Endothelial cell (in vitro differentiated cells): ENCODE measurements around the gene NKX6-2. TPM values are rescaled to one million over a fixed set of nuclear protein-coding genes. Genes with fewer than 3 reads are reported as not detected.
"Not testable (repeated sequence)": the region's sequence is repeated elsewhere in the genome, so short reads cannot be mapped to it uniquely, and the experiment has no call there.

Experiments
- DNase-seq: peaks from one replicate; pipeline ENCODE4 v3.0.0; 2021; ENCODE audit warnings: low spot score
- H3K27ac Mint-ChIP-seq: one replicate; pipeline ENCODE4 v1.8.0; 2021; ENCODE audit warnings: mixed read lengths, inconsistent platforms; ENCODE audit not compliant: unreplicated experiment
- H3K27me3 Mint-ChIP-seq: one replicate; pipeline ENCODE4 v1.8.0; 2021; ENCODE audit warnings: mild to moderate bottlenecking, moderate library complexity, mixed read lengths, inconsistent platforms; ENCODE audit not compliant: unreplicated experiment
- H3K36me3 Mint-ChIP-seq: one replicate; pipeline ENCODE4 v1.8.0; 2021; ENCODE audit warnings: mild to moderate bottlenecking, low read depth, mixed read lengths, inconsistent platforms; ENCODE audit not compliant: unreplicated experiment
- H3K4me1 Mint-ChIP-seq: one replicate; pipeline ENCODE4 v1.8.0; 2021; ENCODE audit warnings: mild to moderate bottlenecking, mixed read lengths, inconsistent platforms; ENCODE audit not compliant: unreplicated experiment
- H3K4me3 Mint-ChIP-seq: one replicate; pipeline ENCODE4 v1.8.0; 2021; ENCODE audit warnings: mild to moderate bottlenecking, mixed read lengths, inconsistent platforms; ENCODE audit not compliant: unreplicated experiment
- H3K9me3 Mint-ChIP-seq: one replicate; pipeline ENCODE4 v1.8.0; 2021; ENCODE audit warnings: mixed read lengths, inconsistent platforms; ENCODE audit not compliant: unreplicated experiment
- total RNA-seq: library from RNA; stranded (reverse); fragmentation: NEBNext Ultra II Directional; extraction: Animal tissue kit (Norgen Biotek cat#: 25700); gene quantifications from one replicate; pipeline ENCODE4 v1.2.1, GENCODE V29; 2021; ENCODE audit not compliant: unreplicated experiment
- TF ChIP-seq, protein P1 (sequence below): fragments of 200-600 bp; sonication (generic); IDR thresholded peaks from one replicate; pipeline ENCODE4 v1.5.0; 2021; ENCODE audit warnings: antibody characterized with exemption; ENCODE audit not compliant: unreplicated experiment

The NKX6-2 gene
- total RNA-seq, 1 donor from 2014 or later, result not detected

DNA sequence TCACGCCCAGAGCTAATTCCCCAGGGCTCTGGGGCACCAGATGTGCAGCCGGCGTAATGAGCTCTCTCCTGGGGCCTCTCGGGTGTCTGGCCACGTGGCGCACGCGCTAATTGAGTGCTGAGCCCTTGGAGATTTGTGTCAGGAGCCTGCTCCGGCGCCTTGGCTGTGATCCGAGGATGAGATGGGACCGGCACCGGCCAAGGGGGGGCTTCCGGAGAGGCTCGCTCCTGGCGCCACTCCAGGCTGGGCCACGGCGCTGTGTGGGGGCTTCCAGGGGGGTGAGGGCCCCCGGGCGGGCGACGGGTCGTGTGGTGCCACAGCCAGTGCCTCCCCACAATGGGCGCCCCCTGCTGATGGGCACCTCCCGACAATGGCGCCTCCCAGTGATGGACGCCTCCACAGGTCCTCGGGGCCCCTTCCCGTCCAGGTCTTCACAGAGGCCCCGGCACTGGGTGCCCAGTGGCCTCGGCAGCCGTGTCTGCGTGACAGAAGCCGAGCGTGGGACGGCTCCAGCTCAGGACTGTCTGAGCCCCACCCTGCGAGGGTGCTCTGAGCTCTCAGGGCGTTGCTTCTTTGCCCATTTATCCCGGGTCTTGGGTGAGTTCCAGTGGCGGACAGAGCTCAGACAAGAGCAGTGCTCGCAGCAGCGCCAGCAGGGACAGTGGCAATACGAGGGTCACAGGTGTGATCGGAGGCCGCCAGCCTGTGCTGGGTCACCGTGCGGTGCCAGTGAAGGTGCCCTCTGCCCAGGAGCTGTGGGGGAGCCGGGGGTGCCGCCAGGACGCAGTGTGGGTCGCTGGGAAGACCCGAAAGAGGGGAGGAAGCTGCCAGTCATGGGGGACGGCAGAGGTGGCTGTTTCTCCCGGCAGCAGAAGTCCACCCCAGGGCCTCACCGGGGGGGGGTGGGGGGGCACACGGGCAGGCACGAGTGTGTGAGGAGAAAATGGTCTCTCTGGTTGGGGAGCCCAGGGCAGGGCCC lies 8.2 kb upstream of the NKX6-2 start:
- DNase-seq, result no peak
- Mint-ChIP-seq H3K4me3 (no peak overlapping the region), H3K27me3 (peaks cover 11% of the 10 kb centered on the region), H3K36me3 (no peaks in the 10 kb centered on the region), H3K9me3 (no peaks in the 10 kb centered on the region), H3K4me1 (no peaks in the 10 kb centered on the region), H3K27ac (no peak overlapping the region)
- TF ChIP-seq, protein P1, sequence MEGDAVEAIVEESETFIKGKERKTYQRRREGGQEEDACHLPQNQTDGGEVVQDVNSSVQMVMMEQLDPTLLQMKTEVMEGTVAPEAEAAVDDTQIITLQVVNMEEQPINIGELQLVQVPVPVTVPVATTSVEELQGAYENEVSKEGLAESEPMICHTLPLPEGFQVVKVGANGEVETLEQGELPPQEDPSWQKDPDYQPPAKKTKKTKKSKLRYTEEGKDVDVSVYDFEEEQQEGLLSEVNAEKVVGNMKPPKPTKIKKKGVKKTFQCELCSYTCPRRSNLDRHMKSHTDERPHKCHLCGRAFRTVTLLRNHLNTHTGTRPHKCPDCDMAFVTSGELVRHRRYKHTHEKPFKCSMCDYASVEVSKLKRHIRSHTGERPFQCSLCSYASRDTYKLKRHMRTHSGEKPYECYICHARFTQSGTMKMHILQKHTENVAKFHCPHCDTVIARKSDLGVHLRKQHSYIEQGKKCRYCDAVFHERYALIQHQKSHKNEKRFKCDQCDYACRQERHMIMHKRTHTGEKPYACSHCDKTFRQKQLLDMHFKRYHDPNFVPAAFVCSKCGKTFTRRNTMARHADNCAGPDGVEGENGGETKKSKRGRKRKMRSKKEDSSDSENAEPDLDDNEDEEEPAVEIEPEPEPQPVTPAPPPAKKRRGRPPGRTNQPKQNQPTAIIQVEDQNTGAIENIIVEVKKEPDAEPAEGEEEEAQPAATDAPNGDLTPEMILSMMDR, result no peak

DNA sequence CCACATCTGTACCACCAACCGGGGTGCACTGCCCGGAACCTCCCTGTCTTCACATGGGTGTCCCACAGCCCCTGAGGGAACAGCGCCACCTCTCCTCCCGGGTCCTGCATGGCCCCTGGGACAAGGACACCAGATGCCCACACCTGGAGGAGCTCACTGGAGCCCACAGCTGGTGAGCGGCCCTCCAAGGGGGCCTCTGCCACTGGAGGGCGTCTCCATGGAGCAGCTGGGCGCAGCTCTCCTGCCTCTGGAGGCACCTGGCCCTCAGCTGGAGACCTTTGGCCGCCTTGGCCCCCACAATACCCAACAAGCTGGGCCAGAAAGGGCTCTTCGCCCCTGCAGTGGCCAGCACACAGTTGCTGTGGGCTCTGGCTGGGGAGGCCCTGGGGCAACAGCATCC lies 7.3 kb upstream of the NKX6-2 start:
- H3K27ac Mint-ChIP-seq, result no peak overlapping the region
- H3K4me3 Mint-ChIP-seq, result no peak overlapping the region
- DNase-seq, result no peak
- no peaks in the 10 kb centered on the region for H3K4me1 Mint-ChIP-seq
- TF ChIP-seq, protein P1, result no peak
- H3K36me3 Mint-ChIP-seq, result no peaks in the 10 kb centered on the region
- peaks cover 8% of the 10 kb centered on the region for H3K27me3 Mint-ChIP-seq
- H3K9me3 Mint-ChIP-seq, result no peaks in the 10 kb centered on the region

DNA sequence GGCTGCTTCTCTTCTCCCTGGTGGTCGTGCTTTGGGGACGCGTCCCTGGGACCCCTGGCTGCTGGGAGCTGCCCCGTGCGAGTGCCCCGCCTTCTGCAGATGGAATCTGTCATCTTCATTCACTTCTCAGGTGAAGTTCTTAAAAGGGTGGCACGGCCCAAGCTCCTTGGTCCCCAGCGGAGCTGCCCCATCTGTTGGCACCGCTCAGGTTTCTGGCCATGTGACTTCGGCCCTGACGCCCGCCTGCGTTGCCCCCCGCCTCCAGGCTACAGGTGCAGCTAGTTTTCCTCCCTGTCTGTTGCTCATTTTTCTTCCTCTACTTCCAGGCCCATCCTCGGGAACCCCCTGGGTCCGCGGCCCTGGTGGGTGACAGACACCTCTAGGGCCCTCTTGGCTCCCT lies 6.8 kb upstream of the NKX6-2 start:
- Mint-ChIP-seq H3K4me1 (no peaks in the 10 kb centered on the region), H3K36me3 (no peaks in the 10 kb centered on the region), H3K27me3 (peaks cover 5% of the 10 kb centered on the region), H3K9me3 (no peaks in the 10 kb centered on the region), H3K27ac (no peak overlapping the region), H3K4me3 (no peak overlapping the region)
- TF ChIP-seq, protein P1, result no peak
- no peak for DNase-seq

DNA sequence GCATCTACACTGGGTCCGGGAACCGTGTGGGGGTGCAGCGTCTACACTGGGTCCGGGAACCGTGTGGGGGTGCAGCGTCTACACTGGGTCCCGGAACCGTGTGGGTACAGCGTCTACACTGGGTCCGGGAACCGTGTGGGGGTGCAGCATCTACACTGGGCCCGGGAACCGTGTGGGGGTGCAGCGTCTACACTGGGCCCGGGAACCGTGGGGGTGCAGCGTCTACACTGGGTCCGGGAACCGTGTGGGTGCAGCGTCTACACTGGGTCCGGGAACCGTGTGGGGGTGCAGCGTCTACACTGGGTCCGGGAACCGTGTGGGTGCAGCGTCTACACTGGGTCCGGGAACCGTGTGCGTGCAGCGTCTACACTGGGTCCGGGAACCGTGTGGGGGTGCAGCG lies 6.2 kb upstream of the NKX6-2 start:
- not testable (repeated sequence) for H3K4me3 Mint-ChIP-seq, H3K27ac Mint-ChIP-seq, DNase-seq, H3K9me3 Mint-ChIP-seq, H3K27me3 Mint-ChIP-seq, H3K4me1 Mint-ChIP-seq, H3K36me3 Mint-ChIP-seq

DNA sequence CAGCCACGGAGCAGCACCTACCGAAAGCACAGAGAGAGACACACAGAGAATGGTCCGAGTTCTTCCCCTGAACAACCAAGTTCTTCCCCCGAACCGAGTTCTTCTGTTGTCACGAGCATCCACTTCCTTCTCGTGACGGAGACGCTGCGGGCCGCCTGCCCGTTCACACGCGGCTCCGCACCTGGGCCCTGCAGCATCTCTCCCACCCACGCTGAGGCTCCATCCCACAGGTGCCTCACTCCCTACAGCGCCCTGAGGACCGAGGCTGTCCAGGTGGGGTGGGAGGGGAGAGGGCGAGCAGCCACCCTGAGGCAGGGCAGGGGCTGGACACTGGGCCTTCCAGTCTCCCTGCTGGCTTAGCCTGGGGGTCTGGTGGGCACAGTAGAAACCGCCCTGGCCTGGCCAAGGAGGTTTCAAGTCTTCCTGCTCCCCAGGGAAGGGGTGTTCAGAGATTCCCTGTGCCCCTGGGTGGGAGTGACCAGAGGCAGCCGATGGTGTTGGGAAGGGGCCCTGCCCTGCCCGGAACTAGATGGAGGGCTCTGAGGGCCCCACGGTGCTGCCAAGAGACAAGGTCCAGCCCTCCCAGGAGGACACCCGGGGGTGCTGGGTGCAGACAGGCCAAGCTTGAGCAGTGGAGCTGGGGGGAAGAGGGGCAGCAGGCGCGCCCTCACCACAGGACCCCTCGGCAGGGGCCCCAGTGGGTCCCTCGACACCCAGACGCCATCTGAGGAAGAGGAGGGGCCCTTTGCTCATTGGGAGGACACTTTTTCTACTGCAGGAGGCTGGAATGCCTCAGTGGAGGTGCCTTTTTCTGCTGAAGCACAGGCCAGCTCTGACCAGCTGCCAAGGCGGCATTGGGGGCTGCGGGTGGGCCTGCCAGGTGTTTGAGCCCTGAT lies 5.2 kb upstream of the NKX6-2 start:
- Mint-ChIP-seq H3K4me1 (no peaks in the 10 kb centered on the region), H3K36me3 (no peaks in the 10 kb centered on the region), H3K27me3 (peaks cover 7% of the 10 kb centered on the region), H3K27ac (no peak overlapping the region), H3K9me3 (no peaks in the 10 kb centered on the region), H3K4me3 (no peak overlapping the region)
- TF ChIP-seq, protein P1, result no peak
- DNase-seq, result no peak
